GM19452 (cell line): ENCODE results near the gene NBR1.
"Not testable (repeated sequence)": the region's sequence is repeated elsewhere in the genome, so short reads cannot be mapped to it uniquely, and the experiment has no call there.

ENCODE experiments used
- ATAC-seq: cut with Tn5 transposase; IDR thresholded peaks from one replicate; pipeline ENCODE4 v1.9.1; 2021; ENCODE audit not compliant: unreplicated experiment

The NBR1 gene

DNA sequence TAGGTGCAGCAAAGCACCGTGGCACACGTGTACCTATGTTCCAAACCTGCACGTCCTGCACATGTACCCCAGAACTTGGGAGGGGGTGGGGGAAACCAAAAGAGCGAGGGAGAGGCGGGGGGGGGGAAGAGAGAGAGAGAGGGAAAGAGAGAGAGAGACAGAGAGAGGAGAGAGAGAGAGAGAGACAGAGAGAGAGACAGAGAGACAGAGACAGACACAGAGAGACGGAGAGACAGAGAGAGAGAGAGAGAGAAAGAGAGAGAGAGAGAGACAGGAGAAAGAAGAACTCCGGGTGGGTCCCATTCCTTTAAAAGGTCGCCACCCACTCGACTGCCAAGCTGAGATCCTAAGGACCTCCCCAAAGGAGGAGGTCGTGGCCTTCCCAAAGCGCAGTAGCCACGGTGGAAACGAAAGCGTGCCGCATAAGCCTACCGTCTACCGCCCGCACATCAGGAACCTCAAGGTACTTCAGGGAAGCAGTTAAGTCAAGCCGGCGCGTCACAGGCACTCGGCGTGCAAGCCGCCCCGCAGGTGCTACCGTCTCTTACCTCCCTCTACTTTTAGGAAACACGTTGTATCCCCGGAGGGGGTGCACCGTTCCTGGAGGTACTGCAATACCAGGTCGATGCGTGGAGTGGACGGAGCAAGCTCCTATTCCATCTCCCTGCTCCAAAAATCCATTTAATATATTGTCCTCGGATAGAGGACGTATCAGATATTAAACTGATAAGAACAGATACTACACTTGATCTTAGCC lies 69.8 kb downstream of the NBR1 start:
- ATAC-seq: not testable (repeated sequence)

DNA sequence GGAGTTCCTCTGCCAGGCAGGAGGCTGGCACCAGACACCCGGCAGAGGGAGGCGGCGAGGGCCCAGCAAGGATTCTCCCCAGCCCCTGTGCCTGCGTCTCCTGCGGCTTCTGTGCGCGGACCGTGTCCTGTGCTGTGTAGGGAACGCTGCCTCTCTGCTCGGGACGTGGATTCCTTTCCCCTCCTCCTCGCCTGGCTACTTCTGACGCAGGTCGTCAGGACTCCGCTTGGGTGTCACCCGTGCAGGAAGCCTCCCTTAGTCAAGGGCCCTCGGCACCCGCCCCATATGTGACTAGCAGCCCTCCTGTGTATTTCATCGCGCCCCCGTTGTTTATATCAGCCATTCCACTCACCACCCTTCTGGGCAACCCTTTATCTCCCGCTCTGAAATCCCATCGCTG lies 75.4 kb downstream of the NBR1 start:
- ATAC-seq: not testable (repeated sequence)
